HG02678 (cell line): ENCODE results near the gene LTB4R.

Source experiments
- ATAC-seq: cut with Tn5 transposase; IDR thresholded peaks from one replicate; pipeline ENCODE4 v1.9.1; 2021; ENCODE audit warnings: mild to moderate bottlenecking, moderate library complexity; ENCODE audit not compliant: unreplicated experiment

LTB4R gene

GRCh38 chr14:24310646-24311604 lies at the start of gene LTB4R:
Gene LTB4R (plus strand): TSS chr14:24311502. CDS start chr14:24315652, 4,150 bp downstream.
- peak; percentile 55 for ATAC-seq

- no peak for ATAC-seq
Measured at GRCh38 chr14:24261969-24262327, 49.4 kb upstream of the LTB4R start.

- ATAC-seq = no peak
Measured at GRCh38 chr14:24262821-24263733, 48.2 kb upstream of the LTB4R start, which contains the start of gene TGM1. Gene TGM1 (minus strand): TSS chr14:24263177. CDS start chr14:24262352, 825 bp downstream.

GRCh38 chr14:24263848-24264247 lies 47.5 kb upstream of the LTB4R start:
- no peak for ATAC-seq

- ATAC-seq = no peak
Measured at GRCh38 chr14:24264298-24264697, 47.0 kb upstream of the LTB4R start.

GRCh38 chr14:24266344-24267244 lies 44.7 kb upstream of the LTB4R start:
- no peak for ATAC-seq

- no peak for ATAC-seq
Measured at GRCh38 chr14:24267516-24267915, 43.8 kb upstream of the LTB4R start.

GRCh38 chr14:24268225-24268624 lies 43.1 kb upstream of the LTB4R start:
- ATAC-seq = no peak

- ATAC-seq = no peak
Measured at GRCh38 chr14:24269368-24269767, 41.9 kb upstream of the LTB4R start.

GRCh38 chr14:24269910-24270536 lies 41.3 kb upstream of the LTB4R start:
- ATAC-seq = no peak

GRCh38 chr14:24270537-24271133 lies 40.7 kb upstream of the LTB4R start:
- no peak for ATAC-seq

GRCh38 chr14:24271134-24271833 lies 40.0 kb upstream of the LTB4R start, which contains the start of gene RABGGTA:
Gene RABGGTA (minus strand): TSS chr14:24271597. CDS start chr14:24271115, 482 bp downstream.
- ATAC-seq = peak; percentile 89

GRCh38 chr14:24271834-24272263 lies 39.5 kb upstream of the LTB4R start:
- no peak for ATAC-seq

- no peak for ATAC-seq
Measured at GRCh38 chr14:24272467-24272866, 38.8 kb upstream of the LTB4R start.

GRCh38 chr14:24273422-24273998 lies 37.8 kb upstream of the LTB4R start:
- no peak for ATAC-seq

GRCh38 chr14:24274101-24274543 lies 37.2 kb upstream of the LTB4R start:
- ATAC-seq = peak; percentile 29

GRCh38 chr14:24277071-24277470 lies 34.2 kb upstream of the LTB4R start:
- ATAC-seq = no peak

GRCh38 chr14:24277606-24278321 lies 33.5 kb upstream of the LTB4R start:
- ATAC-seq = no peak
